Fibroblast of peridontal ligament (primary cell): ENCODE measurements around the gene ONECUT1.
A peak's percentile ranks its signal among the peaks of the same experiment; 100 is the strongest.

Experiments
- DNase-seq: peaks from one replicate; pipeline ENCODE4 v3.0.0-alpha.2; 2010; ENCODE audit errors: extremely low read depth

ONECUT1 gene

DNA sequence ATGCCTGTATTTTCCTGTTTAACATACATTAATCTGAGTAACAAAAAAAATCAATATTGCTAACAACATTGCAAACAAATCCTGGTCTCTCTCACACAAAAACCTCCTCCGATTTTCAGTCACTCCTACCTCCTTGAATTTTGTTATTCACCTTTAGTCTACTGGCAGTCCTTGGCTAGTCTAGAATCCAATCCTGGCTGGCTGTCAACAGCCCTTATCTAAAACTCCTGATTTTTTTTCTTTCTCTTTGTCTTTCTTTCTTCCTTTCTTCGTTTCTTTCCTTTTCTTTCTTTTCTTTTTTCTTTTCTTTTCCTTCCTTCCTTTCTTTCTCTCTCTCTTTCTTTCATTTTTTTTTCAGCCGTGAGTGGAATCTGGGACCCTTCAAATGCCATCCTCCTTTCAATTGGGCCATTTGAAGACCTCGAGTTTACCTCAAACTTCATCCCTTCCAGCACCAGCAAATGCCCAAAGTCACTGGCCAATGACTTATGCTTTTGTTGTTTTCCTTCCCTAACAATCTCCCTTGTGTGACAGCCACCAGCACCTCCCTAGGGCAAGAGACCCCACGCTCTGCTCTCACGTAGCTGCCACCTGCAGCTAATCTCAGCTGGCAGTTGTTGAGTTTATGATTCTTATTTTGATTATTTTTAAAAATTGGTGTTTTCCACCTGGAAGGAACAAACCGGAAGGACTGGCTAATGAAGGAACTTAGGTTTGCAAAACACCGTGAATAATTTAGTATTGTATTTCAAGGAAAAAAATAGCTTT lies 6.8 kb upstream of the ONECUT1 start:
- no peak for DNase-seq

DNA sequence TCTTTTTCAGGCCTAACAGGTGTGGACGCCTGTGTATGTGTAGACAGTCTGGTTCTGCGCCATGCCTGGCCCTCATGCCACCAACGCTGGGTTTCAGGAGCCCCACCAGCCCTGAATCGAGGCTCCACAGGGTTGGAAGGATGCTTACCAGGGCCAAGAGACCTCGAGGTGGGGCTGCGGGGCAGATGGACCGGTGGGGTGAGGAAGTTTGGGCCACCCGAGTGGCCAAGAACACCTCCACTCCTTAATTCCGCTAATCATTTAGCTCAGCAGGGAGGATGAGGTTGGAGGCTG lies 6.0 kb upstream of the ONECUT1 start:
- no peak for DNase-seq

DNA sequence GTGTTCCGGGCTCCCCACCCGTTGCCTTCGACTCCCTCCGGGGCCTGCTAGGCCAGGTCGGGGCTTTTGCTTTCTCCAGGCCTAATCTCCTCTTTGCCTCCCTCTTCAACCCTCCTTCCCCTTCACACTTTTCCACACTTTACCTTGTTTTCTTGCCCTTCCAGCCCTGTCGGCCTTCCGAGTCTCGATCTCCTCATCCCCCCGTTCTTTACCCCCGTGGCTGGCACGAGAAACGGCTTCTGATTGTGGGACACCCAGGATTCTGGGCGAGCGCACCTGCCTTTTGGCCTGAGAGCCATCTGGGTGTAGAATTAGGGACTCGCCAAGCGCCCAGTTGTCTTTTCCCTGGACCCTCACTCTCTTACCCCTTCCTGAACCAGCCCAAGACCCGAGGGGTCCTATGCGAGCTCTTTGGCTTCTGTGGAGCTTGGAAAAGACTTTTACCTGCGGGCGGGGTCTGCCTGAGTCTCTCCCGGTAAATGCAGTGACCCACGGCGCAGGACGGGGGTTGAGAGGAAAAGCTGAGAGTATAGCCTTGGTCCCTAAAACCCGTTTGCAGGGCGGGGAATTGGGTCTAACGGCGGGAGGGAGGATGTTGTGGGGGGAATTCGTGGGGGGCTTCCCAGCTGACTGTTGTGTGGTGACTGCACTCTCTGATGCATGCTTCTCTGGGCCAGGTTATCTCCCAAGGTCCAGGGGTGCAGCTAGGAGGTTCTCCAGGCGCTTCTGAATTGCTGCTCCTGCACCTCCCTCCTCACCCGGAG lies 5.5 kb upstream of the ONECUT1 start:
- DNase-seq, result no peak

DNA sequence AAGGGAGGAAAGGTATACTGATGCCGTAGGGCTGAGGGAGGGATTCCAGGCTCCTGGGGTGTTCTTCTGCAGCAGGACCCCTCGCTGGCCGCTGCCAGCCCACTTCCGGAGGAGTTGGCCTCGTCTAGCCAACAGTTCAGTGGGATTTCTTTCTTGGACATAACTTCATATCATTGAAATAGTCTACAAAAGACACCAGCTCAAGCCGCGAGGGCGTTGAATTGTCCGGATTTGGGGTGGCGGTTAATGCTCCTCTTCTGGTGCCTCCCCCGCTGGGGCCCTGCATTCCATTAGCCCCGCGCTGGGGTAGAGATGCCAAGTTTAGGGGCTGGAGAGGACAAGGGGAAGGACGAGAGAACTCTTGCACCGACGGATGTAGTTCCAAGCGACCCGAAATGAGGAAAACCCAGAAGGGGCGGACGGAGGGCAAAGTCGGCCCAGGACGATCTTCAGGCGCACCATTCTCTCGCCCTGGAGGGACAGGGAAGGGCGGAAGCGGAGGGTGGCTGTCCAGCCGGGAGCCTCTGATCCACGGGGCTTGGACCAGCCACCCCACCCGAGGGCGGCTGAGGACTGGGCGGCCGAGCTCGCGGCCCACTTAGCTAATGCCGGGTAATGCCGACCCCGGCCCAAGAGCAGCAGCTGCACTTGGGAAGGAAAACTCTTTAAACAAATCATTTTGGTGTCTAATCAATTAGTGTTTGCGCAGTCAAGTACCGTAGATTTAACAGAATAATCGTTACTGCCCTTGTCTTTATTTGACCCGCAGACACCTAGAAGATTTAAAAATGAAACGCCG lies 4.7 kb upstream of the ONECUT1 start:
- no peak for DNase-seq

DNA sequence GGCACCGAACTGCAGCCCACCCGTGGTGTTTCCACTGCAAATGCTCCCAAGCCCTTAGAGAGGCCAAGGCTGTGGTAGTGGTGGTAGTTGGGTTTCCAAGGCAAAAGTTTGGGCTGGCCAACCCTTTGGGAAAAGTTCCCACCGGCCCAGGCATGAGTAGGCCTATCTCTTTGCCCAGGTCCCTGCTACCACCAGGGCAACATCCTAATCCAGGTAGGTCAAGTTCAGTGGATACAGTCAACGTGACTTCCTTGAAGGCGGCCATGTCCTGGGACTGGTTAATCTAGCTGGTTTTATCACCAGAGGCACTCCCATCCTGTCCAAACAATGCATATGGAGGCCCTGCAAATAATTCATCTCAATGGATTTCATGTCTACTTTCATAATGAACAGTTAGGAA lies 1.6 kb upstream of the ONECUT1 start:
- DNase-seq, result no peak

DNA sequence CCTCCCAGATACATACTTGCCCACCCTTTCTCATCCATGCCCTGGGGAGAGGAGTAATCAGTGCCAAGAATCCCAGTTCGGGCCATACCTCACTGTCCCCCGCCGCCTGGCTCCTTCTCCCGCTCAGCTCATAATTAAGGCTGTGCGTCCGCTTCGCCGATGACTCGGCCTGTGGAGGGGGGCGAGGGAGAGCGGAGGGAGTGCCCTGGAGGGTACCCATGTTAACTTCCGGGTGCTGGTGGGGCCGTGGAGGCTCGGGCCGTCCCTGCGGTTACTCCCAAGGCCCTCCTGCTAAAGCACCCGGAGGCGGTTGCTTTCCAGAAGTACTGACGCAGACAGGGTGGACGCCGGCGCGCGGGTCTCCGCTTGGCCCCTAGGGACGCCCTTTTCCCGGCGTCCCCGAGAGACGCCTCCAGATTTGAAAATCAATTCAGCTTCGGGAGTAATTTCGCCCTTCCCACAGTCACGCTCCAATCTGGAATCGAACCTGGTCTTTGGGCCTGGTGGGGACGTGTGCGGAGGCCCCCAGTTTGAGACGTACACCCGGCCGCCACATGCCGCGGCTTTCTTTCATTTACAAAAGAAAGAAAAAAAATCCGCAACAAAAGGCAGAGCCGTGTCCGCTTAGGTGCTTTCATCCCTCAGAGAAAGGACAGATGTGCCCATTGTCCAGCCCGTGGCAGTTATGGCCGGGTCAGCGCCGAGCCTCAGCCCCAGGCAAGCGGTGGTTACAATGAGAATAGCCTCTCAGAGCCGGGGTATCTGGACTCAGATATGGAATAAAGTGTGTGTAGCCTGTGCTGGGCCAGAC lies 1.0 kb upstream of the ONECUT1 start:
- no peak for DNase-seq

DNA sequence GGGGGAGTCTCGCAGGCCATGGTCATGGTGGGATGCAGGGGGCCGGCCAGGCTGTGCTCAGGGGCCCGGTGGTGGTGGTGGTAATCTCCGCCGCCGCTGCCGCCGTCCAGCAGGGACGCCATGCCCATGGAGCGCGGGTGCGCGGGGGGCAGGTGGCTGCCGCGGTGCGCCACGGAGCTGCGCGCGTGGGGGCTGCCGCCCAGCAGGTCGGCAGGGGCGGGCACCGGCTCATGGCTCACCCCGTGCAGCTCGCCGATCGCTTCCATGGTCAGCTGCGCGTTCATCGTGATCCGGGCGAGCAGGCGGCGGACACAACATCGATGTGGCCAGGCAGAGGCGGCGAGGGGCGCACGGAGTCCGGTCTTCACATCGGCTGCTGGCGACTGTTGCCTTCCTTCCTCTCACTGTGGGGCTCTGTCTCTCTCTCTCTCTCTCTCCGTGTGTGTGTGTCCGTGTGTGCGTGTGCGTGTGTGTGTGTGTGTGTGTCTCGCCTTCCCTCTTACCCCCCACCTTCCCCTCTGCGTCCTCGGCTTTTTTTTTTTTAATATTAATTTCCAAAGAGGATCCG lies 451 bp downstream of the ONECUT1 start:
- DNase-seq, result peak; percentile 7

DNA sequence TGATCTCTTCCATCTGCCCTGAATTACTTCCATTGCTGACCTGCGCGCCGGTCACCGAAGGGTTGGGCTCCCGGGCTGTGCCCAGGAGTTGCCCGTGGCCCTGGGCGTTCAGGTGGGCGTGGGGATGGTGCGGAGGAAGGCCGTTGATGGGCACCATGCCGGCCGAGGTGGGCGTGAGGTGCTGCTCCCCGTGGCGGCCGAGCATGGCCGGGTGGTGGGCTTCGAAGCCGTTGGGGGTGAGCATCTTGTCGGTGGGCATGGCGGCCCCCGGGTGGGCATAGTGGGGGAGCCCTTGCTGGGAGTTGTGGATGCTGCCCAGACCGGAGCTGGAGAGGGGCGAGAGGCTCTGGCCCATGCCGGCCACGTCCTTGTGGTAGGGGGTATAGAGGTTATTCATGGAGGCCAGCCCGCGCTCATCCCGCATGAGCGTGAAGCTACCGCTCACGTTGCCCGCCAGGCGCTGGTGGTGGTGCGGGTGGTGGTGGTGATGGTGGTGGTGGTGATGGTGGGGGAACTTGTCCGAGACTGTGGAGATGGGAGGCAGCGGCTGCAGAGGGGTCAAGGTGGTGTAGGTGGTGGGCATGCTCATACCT lies 1.0 kb downstream of the ONECUT1 start:
- DNase-seq, result no peak

DNA sequence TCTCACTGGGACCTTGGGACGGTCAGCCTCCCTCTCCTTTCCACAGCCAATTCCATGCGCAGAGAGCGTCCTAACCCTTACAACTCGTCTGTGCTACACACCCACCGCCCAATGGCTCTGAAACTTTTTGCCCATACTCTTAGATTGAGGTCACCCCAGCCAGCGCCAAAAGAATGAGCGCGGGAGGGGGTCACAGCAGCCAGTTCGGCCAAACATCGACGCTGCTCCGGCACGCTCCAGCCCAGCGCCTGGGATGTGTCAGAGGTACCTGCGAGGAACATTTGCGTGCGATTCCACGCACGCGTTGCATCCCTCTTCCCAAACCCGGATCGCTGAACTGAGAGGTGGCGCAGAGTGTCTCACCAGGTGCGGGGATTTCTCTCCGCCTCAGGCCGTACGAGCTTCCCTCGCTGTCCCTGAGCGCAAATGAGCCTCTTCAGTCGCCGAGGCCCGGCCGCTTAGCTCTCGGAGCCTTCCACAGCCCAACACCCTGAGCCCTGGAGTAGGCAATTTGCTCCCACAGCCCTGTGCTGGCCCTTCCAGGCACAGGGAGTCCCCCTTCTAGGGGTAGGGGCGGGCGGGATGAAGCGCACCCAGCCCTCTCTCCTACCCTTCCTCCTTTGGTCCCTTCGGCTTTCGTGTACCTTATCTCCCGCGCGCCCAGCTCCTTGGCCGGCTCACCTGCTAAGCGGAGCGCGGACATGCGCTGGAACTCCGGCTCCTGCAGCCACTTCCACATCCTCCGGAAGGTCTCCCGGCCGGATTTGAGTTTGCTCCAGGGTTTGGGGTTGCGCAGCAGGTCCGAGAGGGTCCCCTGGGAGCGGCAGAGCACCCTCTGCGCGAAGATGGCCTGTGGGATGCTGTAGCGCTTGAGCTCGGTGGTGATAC lies 1.8 kb downstream of the ONECUT1 start:
- no peak for DNase-seq

DNA sequence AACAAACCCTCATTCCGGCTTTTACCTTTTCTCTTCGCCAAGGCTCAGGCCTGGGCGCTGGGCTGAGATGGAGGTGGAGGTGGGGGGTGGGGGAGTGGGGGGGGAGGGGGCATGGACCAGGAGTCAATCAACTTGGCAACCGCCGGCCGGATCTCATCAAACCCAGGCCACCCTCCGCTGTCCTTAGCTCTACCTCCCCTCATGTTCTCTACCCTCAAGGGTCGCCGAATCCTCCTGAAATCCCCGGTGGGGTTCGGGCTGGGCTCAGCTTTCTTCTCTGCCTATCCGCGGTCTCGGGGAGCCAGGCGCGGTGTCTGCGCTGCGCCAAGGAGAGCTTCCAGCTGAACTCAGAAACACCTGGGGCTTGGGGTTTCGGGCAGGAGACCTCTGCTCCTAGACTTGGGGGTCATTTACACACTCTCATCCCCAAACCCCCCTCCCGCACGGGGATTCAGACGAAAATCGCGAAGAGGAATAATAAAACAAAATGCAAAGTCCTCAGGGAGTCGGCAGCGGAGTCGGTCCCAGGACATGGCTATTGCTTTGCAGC lies 2.5 kb downstream of the ONECUT1 start:
- no peak for DNase-seq

DNA sequence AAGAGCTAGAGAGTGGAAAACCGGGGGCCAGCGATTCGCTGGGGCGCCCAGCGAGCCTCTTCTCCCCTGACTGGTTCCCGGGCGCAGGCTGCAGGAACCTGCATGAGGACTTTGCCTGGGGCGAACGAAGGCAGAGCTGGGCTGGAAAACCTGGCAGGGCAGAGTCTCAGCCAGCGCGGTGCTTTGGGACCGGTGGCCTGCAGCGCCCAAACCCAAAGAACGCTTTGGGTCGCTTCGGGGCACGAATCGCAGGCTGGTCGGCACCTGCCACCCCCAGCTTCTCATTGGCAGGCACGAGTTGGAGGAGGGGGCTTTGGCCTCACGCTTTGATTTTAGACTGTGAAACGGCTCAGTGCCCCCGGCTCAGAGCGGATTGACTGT lies 3.0 kb downstream of the ONECUT1 start:
- no peak for DNase-seq

DNA sequence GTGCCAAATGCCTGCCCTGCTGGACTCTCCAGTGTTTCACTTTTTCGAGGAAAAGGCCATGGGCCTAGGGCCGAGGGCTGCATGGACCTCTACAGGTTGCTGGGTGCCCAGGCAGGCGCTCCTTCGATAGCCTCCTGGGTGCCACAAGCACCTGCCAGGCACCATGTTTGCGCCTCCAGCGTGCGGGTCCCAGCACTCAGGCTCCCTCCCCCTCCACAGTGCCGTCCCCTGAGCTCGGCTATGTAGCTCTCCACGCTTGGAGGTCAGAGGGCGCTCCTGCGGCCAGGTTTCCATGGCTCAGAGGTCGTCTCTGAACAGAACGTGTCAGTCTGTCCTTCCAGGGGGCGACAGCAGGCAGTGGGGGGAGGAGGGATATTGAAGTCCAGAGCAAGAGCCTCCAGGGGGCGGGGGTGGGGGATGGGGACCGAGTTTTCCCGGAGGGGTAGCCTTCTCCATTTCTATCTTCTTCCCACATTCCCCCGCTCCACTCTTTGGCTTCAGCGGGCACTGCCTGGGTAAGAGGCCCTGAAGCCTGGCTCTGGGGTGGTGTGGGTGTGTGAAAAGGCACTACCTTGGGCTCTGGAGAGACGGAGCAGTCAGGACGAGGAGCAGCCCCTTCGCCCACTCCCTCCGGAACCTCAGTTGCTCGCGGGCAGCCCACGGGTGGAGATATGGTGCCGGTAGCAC lies 3.6 kb downstream of the ONECUT1 start:
- DNase-seq, result no peak

DNA sequence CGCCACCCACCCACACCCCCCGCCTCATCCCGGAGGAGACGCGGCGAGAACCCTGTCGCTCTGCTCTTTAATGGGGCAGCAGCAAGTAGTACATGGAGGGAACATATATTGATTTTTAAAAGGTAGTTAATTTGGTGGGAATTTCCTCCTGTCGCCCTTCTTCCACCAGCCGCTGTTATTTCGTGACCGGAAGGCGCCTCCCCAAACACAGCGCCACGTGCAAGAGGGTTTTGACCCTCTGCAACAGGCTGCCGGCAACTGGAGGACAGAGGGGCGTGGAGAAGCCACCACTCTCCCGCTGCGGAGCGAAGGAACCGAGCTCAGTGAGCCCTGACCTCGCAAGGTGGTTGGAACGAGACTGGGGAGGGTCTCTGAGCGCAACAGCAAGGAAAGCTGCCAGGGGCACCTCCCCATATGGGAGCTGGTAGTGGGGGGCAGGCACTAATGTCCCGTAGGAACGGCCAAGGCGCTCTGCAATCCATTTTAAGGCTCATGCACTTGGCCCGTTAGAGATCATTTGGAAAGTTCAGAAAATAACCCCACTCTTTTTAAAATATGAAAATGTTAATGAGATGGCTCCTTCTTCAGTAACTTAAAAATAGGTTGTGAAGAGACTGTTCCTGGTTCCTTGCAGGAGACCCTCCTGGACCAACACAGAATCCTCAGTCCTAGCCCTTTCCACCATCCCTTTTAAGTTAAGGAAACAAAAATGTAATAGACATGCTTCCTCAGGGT lies 4.3 kb downstream of the ONECUT1 start:
- no peak for DNase-seq

DNA sequence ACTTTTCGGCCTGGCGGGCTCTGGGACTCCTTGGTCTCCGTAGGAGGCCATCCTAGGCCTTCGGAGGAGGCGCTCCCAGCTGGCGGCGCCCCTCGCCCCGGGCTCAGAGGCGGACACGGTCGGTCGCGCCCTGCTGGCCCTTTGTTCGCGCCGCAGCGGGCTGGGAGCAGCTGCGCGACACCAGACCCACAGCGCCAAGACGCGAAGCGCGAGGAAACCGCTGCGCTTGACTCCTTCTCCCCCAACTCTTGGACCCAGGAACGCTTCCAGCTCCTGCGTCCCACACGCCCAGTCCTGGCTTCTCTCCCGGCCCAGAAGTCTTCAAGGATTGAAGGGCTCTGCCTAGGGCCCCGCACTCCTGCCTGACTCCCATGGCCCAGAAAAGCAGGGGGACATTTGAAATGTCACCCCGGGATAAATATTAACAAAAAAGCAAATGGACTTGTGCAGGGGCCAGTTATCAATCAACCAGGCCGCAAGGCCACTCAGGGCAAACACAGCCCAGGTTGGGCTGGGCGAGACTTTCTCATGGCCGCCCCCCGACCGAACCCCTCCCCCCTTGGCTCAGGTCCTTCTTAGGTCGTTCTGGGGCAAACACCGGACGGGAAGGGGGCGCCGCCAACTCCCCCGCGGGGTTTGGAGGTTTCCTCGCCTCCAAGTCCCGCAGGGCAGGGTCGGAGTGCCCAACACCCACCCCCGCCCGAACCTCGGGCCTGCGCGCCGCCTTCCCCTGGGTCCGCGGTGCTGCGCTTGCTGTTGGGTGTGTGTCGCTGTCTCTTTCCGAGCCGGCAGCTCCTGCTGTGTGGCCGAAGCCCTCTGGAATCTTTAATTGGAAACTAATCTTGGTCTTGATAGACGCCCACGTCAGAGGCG lies 5.1 kb downstream of the ONECUT1 start:
- no peak for DNase-seq

DNA sequence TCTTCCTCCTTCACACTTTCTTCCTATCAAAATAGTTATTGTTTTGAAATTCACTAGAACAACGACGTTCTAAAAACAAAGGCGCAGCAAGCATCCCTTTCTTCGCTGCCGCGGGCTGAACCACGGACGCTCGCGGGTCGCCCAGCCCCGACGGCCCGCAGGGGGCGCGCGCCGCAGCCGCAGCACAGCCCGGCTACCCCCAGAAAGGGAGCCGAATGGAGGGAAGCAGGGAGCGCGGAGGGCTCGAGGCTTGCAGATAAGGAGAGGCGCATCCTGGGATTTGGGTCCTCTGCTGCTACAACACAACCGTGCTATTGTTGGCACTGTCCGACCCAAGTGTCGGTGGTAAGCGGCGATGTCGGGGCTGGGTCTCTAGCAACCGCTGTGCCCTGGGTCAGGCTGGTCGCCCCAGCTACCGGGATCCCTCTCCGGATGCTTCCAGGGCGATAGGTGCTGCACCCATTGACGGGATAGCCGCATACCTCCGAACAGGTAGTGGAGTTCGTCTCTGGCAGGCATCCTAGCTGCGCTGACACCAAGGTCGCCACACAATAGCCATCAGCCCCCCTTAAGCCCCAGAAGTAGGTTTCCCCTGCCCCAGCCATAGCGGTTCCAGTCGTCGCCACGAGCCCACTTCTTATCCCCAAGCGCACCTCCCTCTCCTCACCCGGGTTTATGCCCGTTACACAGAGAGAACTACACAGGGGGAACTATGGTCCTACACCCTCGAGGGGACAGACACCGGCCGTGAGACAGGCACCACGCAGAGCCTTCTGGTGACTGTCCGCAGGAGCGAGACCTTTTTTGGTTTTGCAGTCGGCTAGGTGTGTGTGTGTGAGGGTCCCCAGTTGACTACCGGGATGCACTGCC lies 6.0 kb downstream of the ONECUT1 start:
- no peak for DNase-seq

DNA sequence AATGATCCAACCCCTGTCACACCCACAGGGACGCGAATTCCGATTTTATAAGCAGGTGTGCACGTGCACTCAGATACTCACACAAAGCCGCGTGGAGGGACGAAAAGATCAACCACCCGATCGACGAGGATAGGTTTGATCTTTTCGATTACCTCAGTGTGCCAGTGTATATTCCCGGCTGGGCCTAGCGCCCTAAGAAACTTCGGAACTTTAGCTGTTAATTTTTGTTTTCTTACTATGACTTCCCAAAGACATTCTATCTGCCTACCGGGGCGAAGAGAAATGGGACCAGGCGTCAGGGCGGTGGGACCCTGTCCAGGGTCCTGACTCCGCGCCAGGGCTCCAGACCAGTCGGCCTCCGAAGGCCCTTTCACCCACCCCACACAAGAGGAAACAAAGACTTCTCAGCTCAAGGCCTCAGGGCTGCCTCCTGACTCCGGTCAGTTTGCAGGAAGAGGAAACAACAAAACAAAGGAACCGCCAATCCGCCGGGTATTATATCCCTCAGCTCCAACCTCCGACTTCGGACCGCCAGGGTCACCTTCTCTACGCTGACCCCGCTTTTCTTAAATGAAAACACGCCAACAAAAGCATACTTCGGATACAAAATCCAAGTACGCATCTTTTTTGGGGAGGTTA lies 6.8 kb downstream of the ONECUT1 start:
- no peak for DNase-seq
